GM10248 (cell line): ENCODE measurements around the gene ABCB8.

Source experiments
- CTCF ChIA-PET: fragments of 300-600 bp; sonication (Branson Sonifier 250); formaldehyde crosslinking; extraction: SDS; loops from one replicate; lab custom pipeline; 2021; ENCODE audit warnings: antibody characterized with exemption; lab: Yijun Ruan, JAX
- POLR2A ChIA-PET: fragments of 350-650 bp; sonication (Branson Sonifier 250); formaldehyde crosslinking; extraction: SDS; loops from one replicate; lab custom pipeline; 2020; ENCODE audit warnings: antibody characterized with exemption; lab: Yijun Ruan, JAX
- DNase-seq: peaks from one replicate; pipeline ENCODE4 v3.0.0; 2012; ENCODE audit errors: extremely low spot score
- CTCF ChIP-seq: IDR thresholded peaks from 2 replicates; pipeline ENCODE4 v1.5.1; 2012; ENCODE audit warnings: mild to moderate bottlenecking, low read depth; ENCODE audit errors: extremely low read depth, missing control alignments, control extremely low read depth

The ABCB8 gene

GRCh38 chr7:151085691-151086620, 57.7 kb downstream of the ABCB8 start, which contains the start of gene AGAP3:
Gene AGAP3 (plus strand): TSS chr7:151086475. CDS start chr7:151086742, 267 bp downstream.
- peak; percentile 89 for DNase-seq
- TF ChIP-seq CTCF = no peak
- CTCF ChIA-PET = interaction anchor here (0.6 to 12.8 kb wide), 7 partner anchors 9 to 158 kb away, joined by 3 to 149 read pairs (median 5); no protein-coding TSS in a partner anchor
- POLR2A ChIA-PET = interaction anchor here (0.6 kb wide), 1 partner anchor 24 kb away, joined by 3 read pairs; no protein-coding TSS in a partner anchor

- ChIA-PET CTCF (interaction anchor here (1.8 to 12.8 kb wide), 2 partner anchors 21 to 37 kb away, joined by 6 to 149 read pairs; no protein-coding TSS in a partner anchor), POLR2A (no interaction called here)
- no peak for TF ChIP-seq CTCF
- no peak for DNase-seq
Measured at GRCh38 chr7:151086802-151087244, 58.6 kb downstream of the ABCB8 start.

- CTCF ChIA-PET = interaction anchor here (1.0 to 12.8 kb wide), 5 partner anchors 10 to 59 kb away, joined by 3 to 149 read pairs (median 3); partner anchors contain the start of gene ABCB8
- TF ChIP-seq CTCF = peak; percentile 30
- peak; percentile 58 for DNase-seq
- POLR2A ChIA-PET = no interaction called here
Measured at GRCh38 chr7:151087245-151088018, 59.2 kb downstream of the ABCB8 start.

- DNase-seq = no peak
- no peak for TF ChIP-seq CTCF
- ChIA-PET CTCF (interaction anchor here (1.0 to 12.8 kb wide), 5 partner anchors 9 to 60 kb away, joined by 3 to 149 read pairs (median 3); partner anchors contain the start of gene ABCB8), POLR2A (no interaction called here)
Measured at GRCh38 chr7:151088019-151088855, 60.0 kb downstream of the ABCB8 start.

- TF ChIP-seq CTCF = no peak
- CTCF ChIA-PET = interaction anchor here (0.7 to 12.8 kb wide), 5 partner anchors 8 to 71 kb away, joined by 3 to 149 read pairs (median 3); no protein-coding TSS in a partner anchor
- DNase-seq = no peak
- POLR2A ChIA-PET = no interaction called here
Measured at GRCh38 chr7:151088856-151089699, 60.8 kb downstream of the ABCB8 start.
